ENCODE results near the gene MTAP. TPM values are rescaled to one million over a fixed set of nuclear protein-coding genes. Genes with fewer than 3 reads are reported as not detected.

MTAP gene
- total RNA-seq, 1 experiment from 2014 or later = 326 TPM

- no peak overlapping the region for H2AFZ ChIP-seq (ENCODE audit: low read depth, low read length, poor library complexity, severe bottlenecking)
- ChIA-PET RAD21 (ENCODE audit: low non-redundant PET in 1 of 2, low total read pairs in 2 of 2, uncharacterized antibody in 2 of 2, unreplicated experiment in 2 of 2) (no interaction called here), POLR2A (no interaction called here), CTCF (no interaction called here)
- peaks cover 8 to 10% of the 10 kb centered on the region in 2 experiments; a peak in 3 of 4 replicates for H3K4me1 ChIP-seq (ENCODE audit: control insufficient read depth in 1 of 2, insufficient read depth in 2 of 2, low read length in 2 of 2)
- H3K9me3 ChIP-seq (ENCODE audit: control insufficient read depth in 1 of 2, insufficient read depth in 1 of 2, low read depth in 1 of 2, low read length in 2 of 2) = no peaks in the 10 kb centered on the region
- no peak overlapping the region for H3K9ac ChIP-seq (ENCODE audit: low read length)
- intact Hi-C loops (cut with micrococcal nuclease) = no loop called here
- H3K79me2 ChIP-seq (ENCODE audit: insufficient read depth, low read length) = no peaks in the 10 kb centered on the region
- DNase-seq (ENCODE audit: low read depth, low spot score) (no peak), ATAC-seq (no peak)
- H3K9me2 ChIP-seq (ENCODE audit: insufficient read depth) = no peaks in the 10 kb centered on the region
- no peaks in the 10 kb centered on the region for H3K36me3 ChIP-seq (ENCODE audit: control insufficient read depth in 1 of 2, insufficient read depth in 2 of 2, low read length in 2 of 2)
- TF ChIP-seq POLR2AphosphoS5 (IDR thresholded peaks at IDR 0.05; ENCODE audit: low read depth, low read length) = no peak
- no peak for TF ChIP-seq ATF3 (IDR thresholded peaks at IDR 0.05)
- TF ChIP-seq ZBTB33 (IDR thresholded peaks at IDR 0.05; ENCODE audit: extremely low read depth, insufficient replicate concordance, low read length) = no peak
- TF ChIP-seq SRF (IDR thresholded peaks at IDR 0.05; ENCODE audit: low read depth) = no peak
- TF ChIP-seq CEBPB (IDR thresholded peaks at IDR 0.05; ENCODE audit: low read depth) = no peak
- no peak for TF ChIP-seq ZNF274 (IDR thresholded peaks at IDR 0.05; ENCODE audit: low read depth, low read length)
- no peak overlapping the region for H3K4me2 ChIP-seq (ENCODE audit: low read length)
- no TSS peak for BruUV-seq (replicated peaks)
- no peak overlapping the region for H3K4me3 ChIP-seq (replicated peaks in 1 of 2; ENCODE audit: low read depth in 1 of 2, low read length in 2 of 2)
- no peaks in the 10 kb centered on the region for H4K20me1 ChIP-seq (ENCODE audit: insufficient read depth)
- no peaks in the 10 kb centered on the region for H3K27me3 ChIP-seq (ENCODE audit: insufficient read depth, low read length)
- H3K27ac ChIP-seq (ENCODE audit: low read depth, low read length) = no peak overlapping the region
These were observed 131.4 kb downstream of the MTAP start for GRCh38 chr9:21933865-21934264.

GRCh38 chr9:21935631-21936030 is 133.2 kb downstream of the MTAP start:
- H3K4me2 ChIP-seq (ENCODE audit: low read length) = no peak overlapping the region
- BruUV-seq (replicated peaks) = no TSS peak
- H3K9me2 ChIP-seq (ENCODE audit: insufficient read depth) = no peaks in the 10 kb centered on the region
- ChIA-PET POLR2A (interaction anchor here (0.6 kb wide), 1 partner anchor 309 kb away, joined by 3 read pairs; no protein-coding TSS in a partner anchor), CTCF (no interaction called here), RAD21 (ENCODE audit: low non-redundant PET in 1 of 2, low total read pairs in 2 of 2, uncharacterized antibody in 2 of 2, unreplicated experiment in 2 of 2) (no interaction called here)
- no peak overlapping the region for H3K9ac ChIP-seq (ENCODE audit: low read length)
- H3K4me3 ChIP-seq (replicated peaks in 1 of 2; ENCODE audit: low read depth in 1 of 2, low read length in 2 of 2) = no peak overlapping the region
- no peak overlapping the region for H3K27ac ChIP-seq (ENCODE audit: low read depth, low read length)
- no peaks in the 10 kb centered on the region for H3K27me3 ChIP-seq (ENCODE audit: insufficient read depth, low read length)
- ATAC-seq (no peak), DNase-seq (ENCODE audit: low read depth, low spot score) (no peak)
- peaks cover 8 to 10% of the 10 kb centered on the region in 2 experiments; a peak in 3 of 4 replicates for H3K4me1 ChIP-seq (ENCODE audit: control insufficient read depth in 1 of 2, insufficient read depth in 2 of 2, low read length in 2 of 2)
- H3K9me3 ChIP-seq (ENCODE audit: control insufficient read depth in 1 of 2, insufficient read depth in 1 of 2, low read depth in 1 of 2, low read length in 2 of 2) = no peaks in the 10 kb centered on the region
- intact Hi-C loops (cut with micrococcal nuclease) = no loop called here
- H4K20me1 ChIP-seq (ENCODE audit: insufficient read depth) = no peaks in the 10 kb centered on the region
- no peaks in the 10 kb centered on the region for H3K79me2 ChIP-seq (ENCODE audit: insufficient read depth, low read length)
- no peak overlapping the region for H2AFZ ChIP-seq (ENCODE audit: low read depth, low read length, poor library complexity, severe bottlenecking)
- TF ChIP-seq MAX (IDR thresholded peaks at IDR 0.05) (no peak), SRF (IDR thresholded peaks at IDR 0.05; ENCODE audit: low read depth) (no peak), EZH2 (IDR thresholded peaks at IDR 0.05) (no peak), POLR2A (IDR thresholded peaks at IDR 0.05; ENCODE audit: borderline replicate concordance, extremely low read depth, insufficient read depth, insufficient read length) (no peak), EZH2phosphoT487 (IDR thresholded peaks at IDR 0.05; ENCODE audit: borderline replicate concordance) (no peak), JUND (IDR thresholded peaks at IDR 0.05) (no peak), ZFX (IDR thresholded peaks at IDR 0.05) (no peak), ZBTB33 (IDR thresholded peaks at IDR 0.05; ENCODE audit: extremely low read depth, insufficient replicate concordance, low read length) (no peak), ATF3 (IDR thresholded peaks at IDR 0.05) (no peak), TCF7L2 (IDR thresholded peaks at IDR 0.05; ENCODE audit: borderline replicate concordance, extremely low read depth, insufficient read depth, insufficient read length) (no peak), EGR1 (IDR thresholded peaks at IDR 0.05; ENCODE audit: low read depth) (no peak), ELF1 (IDR thresholded peaks at IDR 0.05; ENCODE audit: borderline replicate concordance, low read depth) (no peak), CBX3 (IDR thresholded peaks at IDR 0.05; ENCODE audit: low read depth) (no peak), ZNF274 (IDR thresholded peaks at IDR 0.05; ENCODE audit: low read depth, low read length) (no peak), POLR2AphosphoS5 (IDR thresholded peaks at IDR 0.05; ENCODE audit: low read depth, low read length) (no peak)
- H3K36me3 ChIP-seq (ENCODE audit: control insufficient read depth in 1 of 2, insufficient read depth in 2 of 2, low read length in 2 of 2) = no peaks in the 10 kb centered on the region

Data from HCT116 (cell line).